ENCODE results near the gene ERGIC3. TPM values are rescaled to one million over a fixed set of nuclear protein-coding genes. Genes with fewer than 3 reads are reported as not detected.

Gene ERGIC3
- polyA plus RNA-seq, 1 of the 3 experiments (the other 2 are of a cell fraction): 661 TPM

DNA sequence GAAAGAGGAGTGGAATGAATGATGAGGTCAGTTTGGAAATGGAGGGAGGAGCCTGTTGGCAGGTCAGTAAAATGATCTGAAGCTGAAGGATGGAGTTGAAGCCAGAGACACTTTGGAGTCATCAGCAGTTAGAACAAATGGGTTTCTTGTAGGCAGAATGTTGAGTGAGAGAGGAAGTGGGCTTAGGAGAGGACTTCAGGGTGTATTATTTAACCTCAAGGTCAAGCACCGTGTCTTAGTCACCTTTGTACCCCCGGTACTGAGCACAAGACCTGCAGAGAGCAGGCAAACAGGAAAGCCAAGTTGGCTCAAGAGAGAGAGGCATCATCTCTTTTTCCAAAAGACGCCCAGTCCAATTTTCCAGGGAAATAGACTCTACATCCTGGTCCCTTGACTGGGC lies 35.7 kb upstream of the ERGIC3 start:
- no peaks in the 10 kb centered on the region for H3K9me3 ChIP-seq
- H3K79me2 ChIP-seq (ENCODE audit: insufficient read depth): no peaks in the 10 kb centered on the region
- no peaks in the 10 kb centered on the region for H4K20me1 ChIP-seq (ENCODE audit: insufficient read depth)
- ChIA-PET POLR2A (no interaction called here), CTCF (interaction anchor here (1.4 to 1.8 kb wide), 3 partner anchors 8 to 42 kb away, joined by 3 to 4 read pairs (median 4); no protein-coding TSS in a partner anchor)
- H3F3A ChIP-seq (replicated peaks; ENCODE audit: insufficient read depth): no peaks in the 10 kb centered on the region
- TF ChIP-seq, protein P1, sequence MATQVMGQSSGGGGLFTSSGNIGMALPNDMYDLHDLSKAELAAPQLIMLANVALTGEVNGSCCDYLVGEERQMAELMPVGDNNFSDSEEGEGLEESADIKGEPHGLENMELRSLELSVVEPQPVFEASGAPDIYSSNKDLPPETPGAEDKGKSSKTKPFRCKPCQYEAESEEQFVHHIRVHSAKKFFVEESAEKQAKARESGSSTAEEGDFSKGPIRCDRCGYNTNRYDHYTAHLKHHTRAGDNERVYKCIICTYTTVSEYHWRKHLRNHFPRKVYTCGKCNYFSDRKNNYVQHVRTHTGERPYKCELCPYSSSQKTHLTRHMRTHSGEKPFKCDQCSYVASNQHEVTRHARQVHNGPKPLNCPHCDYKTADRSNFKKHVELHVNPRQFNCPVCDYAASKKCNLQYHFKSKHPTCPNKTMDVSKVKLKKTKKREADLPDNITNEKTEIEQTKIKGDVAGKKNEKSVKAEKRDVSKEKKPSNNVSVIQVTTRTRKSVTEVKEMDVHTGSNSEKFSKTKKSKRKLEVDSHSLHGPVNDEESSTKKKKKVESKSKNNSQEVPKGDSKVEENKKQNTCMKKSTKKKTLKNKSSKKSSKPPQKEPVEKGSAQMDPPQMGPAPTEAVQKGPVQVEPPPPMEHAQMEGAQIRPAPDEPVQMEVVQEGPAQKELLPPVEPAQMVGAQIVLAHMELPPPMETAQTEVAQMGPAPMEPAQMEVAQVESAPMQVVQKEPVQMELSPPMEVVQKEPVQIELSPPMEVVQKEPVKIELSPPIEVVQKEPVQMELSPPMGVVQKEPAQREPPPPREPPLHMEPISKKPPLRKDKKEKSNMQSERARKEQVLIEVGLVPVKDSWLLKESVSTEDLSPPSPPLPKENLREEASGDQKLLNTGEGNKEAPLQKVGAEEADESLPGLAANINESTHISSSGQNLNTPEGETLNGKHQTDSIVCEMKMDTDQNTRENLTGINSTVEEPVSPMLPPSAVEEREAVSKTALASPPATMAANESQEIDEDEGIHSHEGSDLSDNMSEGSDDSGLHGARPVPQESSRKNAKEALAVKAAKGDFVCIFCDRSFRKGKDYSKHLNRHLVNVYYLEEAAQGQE (IDR thresholded peaks at IDR 0.05; ENCODE audit: low read depth, low read length): no peak
- TF ChIP-seq, protein P2, sequence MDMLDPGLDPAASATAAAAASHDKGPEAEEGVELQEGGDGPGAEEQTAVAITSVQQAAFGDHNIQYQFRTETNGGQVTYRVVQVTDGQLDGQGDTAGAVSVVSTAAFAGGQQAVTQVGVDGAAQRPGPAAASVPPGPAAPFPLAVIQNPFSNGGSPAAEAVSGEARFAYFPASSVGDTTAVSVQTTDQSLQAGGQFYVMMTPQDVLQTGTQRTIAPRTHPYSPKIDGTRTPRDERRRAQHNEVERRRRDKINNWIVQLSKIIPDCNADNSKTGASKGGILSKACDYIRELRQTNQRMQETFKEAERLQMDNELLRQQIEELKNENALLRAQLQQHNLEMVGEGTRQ (IDR thresholded peaks at IDR 0.05; ENCODE audit: borderline replicate concordance, low read depth, low read length): no peak
- TF ChIP-seq, protein P3, sequence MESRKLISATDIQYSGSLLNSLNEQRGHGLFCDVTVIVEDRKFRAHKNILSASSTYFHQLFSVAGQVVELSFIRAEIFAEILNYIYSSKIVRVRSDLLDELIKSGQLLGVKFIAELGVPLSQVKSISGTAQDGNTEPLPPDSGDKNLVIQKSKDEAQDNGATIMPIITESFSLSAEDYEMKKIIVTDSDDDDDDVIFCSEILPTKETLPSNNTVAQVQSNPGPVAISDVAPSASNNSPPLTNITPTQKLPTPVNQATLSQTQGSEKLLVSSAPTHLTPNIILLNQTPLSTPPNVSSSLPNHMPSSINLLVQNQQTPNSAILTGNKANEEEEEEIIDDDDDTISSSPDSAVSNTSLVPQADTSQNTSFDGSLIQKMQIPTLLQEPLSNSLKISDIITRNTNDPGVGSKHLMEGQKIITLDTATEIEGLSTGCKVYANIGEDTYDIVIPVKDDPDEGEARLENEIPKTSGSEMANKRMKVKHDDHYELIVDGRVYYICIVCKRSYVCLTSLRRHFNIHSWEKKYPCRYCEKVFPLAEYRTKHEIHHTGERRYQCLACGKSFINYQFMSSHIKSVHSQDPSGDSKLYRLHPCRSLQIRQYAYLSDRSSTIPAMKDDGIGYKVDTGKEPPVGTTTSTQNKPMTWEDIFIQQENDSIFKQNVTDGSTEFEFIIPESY (IDR thresholded peaks at IDR 0.05; ENCODE audit: borderline replicate concordance, low read depth): no peak
- TF ChIP-seq TAF1 (IDR thresholded peaks at IDR 0.05; ENCODE audit: borderline replicate concordance, low read depth, low read length): no peak
- TF ChIP-seq ELF1 (IDR thresholded peaks at IDR 0.05): no peak
- TF ChIP-seq SMC3 (IDR thresholded peaks at IDR 0.05; ENCODE audit: low read depth, low read length): no peak
- no peak for TF ChIP-seq RXRA (IDR thresholded peaks at IDR 0.05; ENCODE audit: borderline replicate concordance, low read depth)
- WGBS (ENCODE audit: low lambda C conversion rate): 97% methylated on average over 3 of the region's 3 CpGs
- peaks cover 3 to 68% of the 10 kb centered on the region in 2 experiments for H3K36me3 ChIP-seq (replicated peaks in 1 of 2; ENCODE audit: control insufficient read depth in 1 of 2, insufficient read depth in 2 of 2, low read length in 1 of 2)
- no peak overlapping the region for H2AFZ ChIP-seq (ENCODE audit: low read depth)
- H3K4me1 ChIP-seq (ENCODE audit: control insufficient read depth in 1 of 2, insufficient read depth in 2 of 2, low read depth in 1 of 2, low read length in 1 of 2): peaks cover 0 to 2% of the 10 kb centered on the region in 2 experiments; a peak in 1 of 4 replicates
- H3K27me3 ChIP-seq (ENCODE audit: insufficient read depth): no peaks in the 10 kb centered on the region
- no peak overlapping the region for H3K9ac ChIP-seq
- no peak overlapping the region for H3K4me2 ChIP-seq
- H3K27ac ChIP-seq (ENCODE audit: low read depth in 2 of 2, low read length in 1 of 2): no peak overlapping the region
- H3K4me3 ChIP-seq (ENCODE audit: low read depth in 2 of 2, low read length in 1 of 2): no peak overlapping the region
- no peak for DNase-seq
- no peaks in the 10 kb centered on the region for H3K9me2 ChIP-seq
